HuH-7.5 (cell line): ENCODE measurements around the gene LRP5.
"Not testable (repeated sequence)": the region's sequence is repeated elsewhere in the genome, so short reads cannot be mapped to it uniquely, and the experiment has no call there.

Experiments used
- DNase-seq: peaks from one replicate; pipeline ENCODE4 v3.0.0; 2011; ENCODE audit warnings: low spot score

Gene LRP5

GRCh38 chr11:68282141-68282860 lies 30.1 kb upstream of the LRP5 start:
- peak; percentile 13 for DNase-seq

- peak; percentile 9 for DNase-seq
Measured at GRCh38 chr11:68282861-68283230, 29.5 kb upstream of the LRP5 start.

DNA sequence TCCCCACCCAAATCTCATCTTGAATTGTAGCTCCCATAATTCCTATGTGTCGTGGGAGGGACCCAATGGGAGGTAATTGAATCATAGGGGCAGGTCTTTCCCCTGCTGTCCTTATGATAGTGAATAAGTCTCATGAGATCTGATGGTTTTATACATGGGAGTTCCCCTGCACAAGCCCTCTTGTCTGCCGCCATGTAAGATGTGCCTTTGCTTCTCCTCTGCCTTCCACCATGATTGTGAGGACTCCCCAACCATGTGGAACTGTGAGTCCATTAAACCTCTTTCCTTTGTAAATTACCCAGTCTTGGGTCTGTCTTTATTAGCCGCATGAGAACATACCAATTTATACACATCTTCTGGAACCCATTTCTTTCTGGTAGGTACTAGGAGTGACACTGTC lies 27.8 kb upstream of the LRP5 start:
- not testable (repeated sequence) for DNase-seq

- peak; percentile 9 for DNase-seq
Measured at GRCh38 chr11:68287419-68287818, 25.0 kb upstream of the LRP5 start.

DNA sequence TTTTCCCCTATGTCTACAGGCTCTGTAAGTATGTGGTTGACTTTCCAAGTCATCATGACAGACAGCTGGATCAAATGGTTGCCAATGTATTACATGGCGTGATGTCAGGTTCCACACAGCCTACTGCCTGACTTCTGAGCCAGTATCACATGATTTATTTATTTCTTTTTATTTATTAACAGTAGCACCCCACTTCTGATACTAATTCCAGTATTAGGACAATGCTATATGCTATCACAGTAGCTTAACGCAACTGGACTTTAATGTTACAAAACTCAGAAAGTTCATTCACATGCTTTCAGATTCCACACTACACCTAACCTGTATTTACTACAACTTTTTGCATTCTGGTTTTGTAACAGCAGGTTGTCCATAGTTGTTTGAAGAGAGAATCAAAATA lies 22.9 kb upstream of the LRP5 start:
- DNase-seq, result no peak

DNA sequence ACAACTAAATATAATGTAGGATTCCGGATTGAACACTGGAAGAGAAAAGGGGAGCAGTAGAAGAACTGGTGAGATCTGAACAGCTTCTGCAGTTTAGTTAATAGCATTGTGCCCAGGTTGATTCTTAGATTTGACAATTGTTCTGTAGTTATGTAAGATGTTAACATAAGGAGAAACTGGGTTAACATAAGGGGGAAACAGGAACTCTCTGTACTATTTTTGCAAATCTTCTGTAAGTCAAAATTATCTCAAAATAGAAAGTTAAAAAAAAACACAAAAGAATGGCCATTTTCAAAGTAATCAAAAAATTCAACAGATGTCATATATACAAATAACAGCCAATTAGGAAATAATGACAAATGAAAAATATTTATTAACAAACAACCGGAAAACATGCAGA lies 18.7 kb upstream of the LRP5 start:
- DNase-seq, result no peak

GRCh38 chr11:68295271-68295670 lies 17.1 kb upstream of the LRP5 start:
- no peak for DNase-seq

GRCh38 chr11:68295940-68296339 lies 16.5 kb upstream of the LRP5 start:
- DNase-seq, result no peak

DNA sequence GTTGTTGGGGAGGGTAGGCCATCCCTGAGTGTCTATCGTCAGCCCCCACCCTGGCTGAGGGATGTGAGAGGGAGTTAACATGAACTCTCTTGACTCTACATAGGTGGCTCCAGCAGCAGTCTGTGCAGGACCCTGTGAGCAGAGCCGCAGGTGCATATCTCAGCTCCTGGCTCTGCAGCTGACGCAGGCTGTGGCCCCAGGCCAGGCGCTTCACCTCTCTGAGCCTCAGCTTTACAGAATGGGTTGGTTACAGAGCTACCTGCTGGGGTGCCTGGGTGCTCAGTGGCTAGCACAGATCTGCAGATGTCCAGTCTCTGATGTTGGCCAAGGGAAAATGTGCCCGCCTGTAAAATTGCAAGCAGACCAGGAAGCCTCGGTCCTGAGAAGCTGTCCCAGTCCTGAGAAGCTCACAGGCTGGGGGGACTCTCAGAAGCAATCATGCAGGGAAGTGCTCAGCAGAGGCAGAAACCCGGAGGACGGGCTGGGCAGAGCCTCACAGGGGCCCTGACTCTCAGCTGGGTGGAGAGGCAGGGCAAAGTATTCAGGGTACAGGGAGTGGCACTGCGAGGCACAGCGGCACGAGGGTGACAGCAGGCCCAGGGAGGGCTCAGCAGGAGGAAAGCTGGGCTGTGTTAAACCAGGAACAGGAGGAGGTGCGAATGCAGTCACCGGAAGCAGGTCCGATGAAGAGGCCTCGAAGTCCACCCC lies 15.9 kb upstream of the LRP5 start:
- no peak for DNase-seq

DNA sequence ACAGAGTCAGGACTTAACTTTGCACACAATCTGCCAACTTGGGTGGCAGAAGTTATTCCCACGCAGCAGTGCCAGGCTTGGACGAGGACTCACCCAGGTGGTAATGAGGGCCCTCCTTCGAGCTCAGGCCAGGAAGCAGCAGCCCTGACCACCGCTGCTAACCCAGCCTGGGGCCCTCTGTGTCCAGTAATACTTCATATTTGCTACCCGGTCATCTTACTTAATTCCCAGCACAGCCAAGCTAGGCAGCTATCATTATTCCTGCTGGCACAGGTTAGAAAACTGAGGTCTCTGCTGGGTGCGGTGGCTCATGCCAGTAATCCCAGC lies 15.4 kb upstream of the LRP5 start:
- no peak for DNase-seq

DNA sequence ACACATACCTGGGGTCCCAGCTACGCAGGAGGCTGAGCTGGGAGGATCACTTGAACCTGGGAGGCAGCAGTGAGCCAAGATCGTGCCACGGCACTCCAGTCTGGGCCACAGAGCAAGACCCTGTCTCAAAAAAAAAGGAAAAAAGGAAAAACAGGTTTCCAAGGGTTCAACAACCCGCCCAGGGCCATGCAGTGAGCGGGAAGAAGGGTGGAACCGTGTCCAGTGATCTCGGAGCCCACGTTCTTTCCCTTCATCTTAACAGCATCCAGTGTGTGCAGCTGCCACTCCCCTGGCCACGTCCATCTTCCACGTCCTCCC lies 14.9 kb upstream of the LRP5 start:
- DNase-seq, result no peak

DNA sequence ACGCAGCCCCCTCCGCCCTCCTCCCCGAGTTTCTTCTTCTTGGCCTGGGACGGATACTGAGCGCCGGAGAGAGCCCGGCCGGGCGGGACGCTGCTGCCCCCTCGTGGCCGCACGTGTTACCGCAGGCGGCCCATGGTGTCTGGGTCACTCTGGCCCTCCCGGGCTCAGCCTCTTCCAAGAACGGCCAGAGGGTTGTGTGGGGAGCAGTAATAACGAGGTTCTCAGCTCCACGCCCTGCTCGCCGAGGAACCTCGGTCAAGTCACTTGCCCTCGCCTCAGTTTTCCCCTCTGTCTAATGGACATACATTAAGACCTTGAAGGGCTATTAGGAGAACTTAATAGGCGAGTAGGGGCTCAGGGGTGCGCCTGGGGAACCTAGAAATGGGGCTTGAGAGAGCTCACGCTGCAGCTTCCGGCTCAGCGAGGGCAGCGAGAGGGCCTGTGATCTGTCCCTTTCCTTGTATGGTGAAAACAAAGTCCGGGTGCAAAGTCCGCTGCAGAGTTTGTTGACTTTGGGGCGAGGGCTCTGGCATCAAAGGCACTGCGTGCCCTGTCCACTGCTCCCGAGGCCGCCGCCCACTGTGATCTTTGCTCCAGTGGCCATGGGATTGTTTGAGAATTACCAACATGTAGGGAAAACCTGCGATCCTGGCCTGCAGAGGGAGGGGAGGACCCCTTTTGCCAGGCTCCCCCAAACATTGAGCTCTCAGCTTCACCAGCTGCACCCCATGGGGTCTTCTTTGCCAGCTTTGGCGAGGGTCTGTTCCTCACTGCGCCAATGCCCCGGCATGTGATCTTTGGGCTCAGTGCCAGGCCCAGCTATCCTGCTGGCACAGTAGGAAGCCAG lies 14.4 kb upstream of the LRP5 start:
- peak; percentile 90 for DNase-seq

- no peak for DNase-seq
Measured at GRCh38 chr11:68298659-68299516, 13.5 kb upstream of the LRP5 start.

GRCh38 chr11:68299517-68299879 lies 12.9 kb upstream of the LRP5 start:
- DNase-seq, result not testable (repeated sequence)

GRCh38 chr11:68300076-68300830 lies 12.1 kb upstream of the LRP5 start:
- no peak for DNase-seq

GRCh38 chr11:68302256-68302655 lies 10.1 kb upstream of the LRP5 start:
- DNase-seq, result no peak

DNA sequence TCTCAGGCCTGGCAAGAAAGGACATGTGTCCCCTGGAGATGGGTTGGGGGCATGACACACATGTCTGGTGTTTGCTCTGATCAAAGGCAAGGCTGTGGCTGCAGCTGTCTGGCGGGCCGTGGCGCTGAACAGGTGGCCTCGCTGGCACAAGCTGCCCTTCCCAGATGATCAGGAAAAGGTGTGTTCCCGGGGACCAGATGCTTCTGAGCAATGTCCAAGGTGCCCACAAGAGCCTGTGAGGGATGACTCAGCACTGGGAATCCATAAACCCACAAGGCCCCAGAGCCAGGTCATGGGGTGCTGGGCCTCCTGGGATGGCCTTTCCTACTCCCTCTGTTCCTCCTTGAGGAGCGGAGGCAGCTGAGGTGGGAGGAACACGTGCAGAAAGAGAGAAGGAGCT lies 9.7 kb upstream of the LRP5 start:
- peak; percentile 27 for DNase-seq

GRCh38 chr11:68303083-68303482 lies 9.3 kb upstream of the LRP5 start:
- DNase-seq, result no peak

GRCh38 chr11:68303982-68304780 lies 8.2 kb upstream of the LRP5 start:
- peak; percentile 9 for DNase-seq

- DNase-seq, result peak; percentile 8
Measured at GRCh38 chr11:68306636-68307035, 5.8 kb upstream of the LRP5 start.

- peak; percentile 8 for DNase-seq
Measured at GRCh38 chr11:68308068-68308467, 4.3 kb upstream of the LRP5 start.
